ENCODE results near the gene PACS1.

PACS1 gene

GRCh38 chr11:66143264-66143566, 73.1 kb downstream of the PACS1 start:
- no peak for DNase-seq (ENCODE audit: low spot score)

- DNase-seq (ENCODE audit: low spot score), result no peak
These were observed 74.1 kb downstream of the PACS1 start for GRCh38 chr11:66143996-66144678.

GRCh38 chr11:66146074-66146473, 76.0 kb downstream of the PACS1 start:
- no peak for DNase-seq (ENCODE audit: low spot score)

- no peak for DNase-seq (ENCODE audit: low spot score)
These were observed 76.9 kb downstream of the PACS1 start for GRCh38 chr11:66146940-66147339.

GRCh38 chr11:66150140-66150539, 80.1 kb downstream of the PACS1 start:
- DNase-seq (ENCODE audit: low spot score), result no peak

- no peak for DNase-seq (ENCODE audit: low spot score)
These were observed 80.7 kb downstream of the PACS1 start for GRCh38 chr11:66150725-66151124.

GRCh38 chr11:66151273-66151672, 81.2 kb downstream of the PACS1 start:
- DNase-seq (ENCODE audit: low spot score), result no peak

- DNase-seq (ENCODE audit: low spot score), result no peak
These were observed 84.0 kb downstream of the PACS1 start for GRCh38 chr11:66154109-66154508.

GRCh38 chr11:66155387-66156073, 85.5 kb downstream of the PACS1 start:
- no peak for DNase-seq (ENCODE audit: low spot score)

GRCh38 chr11:66157182-66157864, 87.3 kb downstream of the PACS1 start:
- DNase-seq (ENCODE audit: low spot score), result no peak

- no peak for DNase-seq (ENCODE audit: low spot score)
These were observed 88.1 kb downstream of the PACS1 start for GRCh38 chr11:66158156-66158555.

GRCh38 chr11:66159324-66159984, 89.4 kb downstream of the PACS1 start:
- no peak for DNase-seq (ENCODE audit: low spot score)

- DNase-seq (ENCODE audit: low spot score), result no peak
These were observed 90.6 kb downstream of the PACS1 start for GRCh38 chr11:66160709-66161108.

- DNase-seq (ENCODE audit: low spot score), result no peak
These were observed 98.2 kb downstream of the PACS1 start for GRCh38 chr11:66168289-66168688.

- no peak for DNase-seq (ENCODE audit: low spot score)
These were observed 102.1 kb downstream of the PACS1 start for GRCh38 chr11:66172146-66172545.

- DNase-seq (ENCODE audit: low spot score), result no peak
These were observed 106.6 kb downstream of the PACS1 start for GRCh38 chr11:66176650-66177049.

- no peak for DNase-seq (ENCODE audit: low spot score)
These were observed 108.1 kb downstream of the PACS1 start for GRCh38 chr11:66178183-66178582.

- DNase-seq (ENCODE audit: low spot score), result no peak
These were observed 108.8 kb downstream of the PACS1 start for GRCh38 chr11:66178871-66179270.

GRCh38 chr11:66181632-66182315, 111.7 kb downstream of the PACS1 start:
- no peak for DNase-seq (ENCODE audit: low spot score)

GRCh38 chr11:66183494-66184048, 113.5 kb downstream of the PACS1 start:
- DNase-seq (ENCODE audit: low spot score), result peak; percentile 16

- no peak for DNase-seq (ENCODE audit: low spot score)
These were observed 114.7 kb downstream of the PACS1 start for GRCh38 chr11:66184728-66185127.

- DNase-seq (ENCODE audit: low spot score), result no peak
These were observed 116.4 kb downstream of the PACS1 start for GRCh38 chr11:66186470-66186869.

All from Ammon's horn (tissue), 1 donor.